Stimulated activated memory B cell treated with anti-CD40 and anti-IgM and Interleukin-4, amounts not matched to agents 10 μg/mL and 1 μg/mL and 100 μg/mL, for 72 hours (primary cell): ENCODE measurements around the gene PTTG1IP.
A peak's percentile ranks its signal among the peaks of the same experiment; 100 is the strongest.

ENCODE experiments used
- ATAC-seq: fragments of 150-1000 bp; cut with Tn5 transposase; 2 replicates; pipeline ENCODE4 v1.10.0; 2021
- H3K27ac Mint-ChIP-seq: one replicate; pipeline ENCODE4 v1.8.0; 2022; ENCODE audit warnings: mild to moderate bottlenecking, mixed read lengths
- H3K27me3 Mint-ChIP-seq: one replicate; pipeline ENCODE4 v1.8.0; 2022; ENCODE audit warnings: mixed read lengths
- H3K36me3 Mint-ChIP-seq: one replicate; pipeline ENCODE4 v1.8.0; 2022; ENCODE audit warnings: mixed read lengths
- H3K4me1 Mint-ChIP-seq: one replicate; pipeline ENCODE4 v1.8.0; 2022; ENCODE audit warnings: mixed read lengths
- H3K4me3 Mint-ChIP-seq: one replicate; pipeline ENCODE4 v1.8.0; 2022; ENCODE audit warnings: mild to moderate bottlenecking, moderate library complexity, mixed read lengths
- H3K9me3 Mint-ChIP-seq: one replicate; pipeline ENCODE4 v1.8.0; 2022; ENCODE audit warnings: mixed read lengths

The PTTG1IP gene

DNA sequence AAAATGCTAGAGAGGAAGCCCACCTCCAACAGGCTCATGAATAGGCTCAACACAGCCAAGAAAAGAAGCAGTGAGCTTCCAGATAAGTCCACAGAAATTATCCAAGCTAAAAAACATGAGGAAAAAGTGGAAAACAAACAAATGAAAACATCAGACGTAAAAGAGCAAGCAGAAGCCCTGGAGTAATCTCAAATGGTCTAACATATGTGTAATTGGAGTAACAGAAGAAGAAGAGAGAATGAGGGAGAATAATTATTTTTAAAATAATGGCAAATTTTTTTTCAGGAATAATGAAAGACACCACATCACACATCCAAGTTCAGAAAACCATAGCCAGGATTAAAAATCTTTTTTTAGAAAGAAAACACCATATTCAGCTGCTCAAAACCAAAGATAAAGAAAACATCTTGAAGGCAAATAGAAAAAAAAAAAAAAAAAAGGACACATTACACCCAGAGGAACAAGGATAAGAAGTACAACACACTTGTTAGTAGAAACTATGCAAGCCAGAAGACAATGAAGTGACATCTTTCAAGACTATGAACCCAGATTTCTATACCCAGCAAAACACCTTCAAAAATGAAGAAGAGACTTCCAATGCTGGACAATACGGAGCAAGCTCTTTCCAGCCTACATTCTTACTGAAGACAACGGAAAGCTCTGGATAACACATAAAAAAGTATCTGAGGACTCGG, 45.0 kb downstream of the PTTG1IP start:
- H3K4me3 Mint-ChIP-seq: no peak overlapping the region
- H3K27ac Mint-ChIP-seq: no peak overlapping the region
- peaks cover 14% of the 10 kb centered on the region for H3K36me3 Mint-ChIP-seq
- H3K9me3 Mint-ChIP-seq: peaks cover 16% of the 10 kb centered on the region
- H3K4me1 Mint-ChIP-seq: peaks cover 23% of the 10 kb centered on the region
- no peaks in the 10 kb centered on the region for H3K27me3 Mint-ChIP-seq
- no peak for ATAC-seq

GRCh38 chr21:44823179-44823660, 50.3 kb downstream of the PTTG1IP start:
- H3K4me3 Mint-ChIP-seq: no peak overlapping the region
- ATAC-seq: no peak

DNA sequence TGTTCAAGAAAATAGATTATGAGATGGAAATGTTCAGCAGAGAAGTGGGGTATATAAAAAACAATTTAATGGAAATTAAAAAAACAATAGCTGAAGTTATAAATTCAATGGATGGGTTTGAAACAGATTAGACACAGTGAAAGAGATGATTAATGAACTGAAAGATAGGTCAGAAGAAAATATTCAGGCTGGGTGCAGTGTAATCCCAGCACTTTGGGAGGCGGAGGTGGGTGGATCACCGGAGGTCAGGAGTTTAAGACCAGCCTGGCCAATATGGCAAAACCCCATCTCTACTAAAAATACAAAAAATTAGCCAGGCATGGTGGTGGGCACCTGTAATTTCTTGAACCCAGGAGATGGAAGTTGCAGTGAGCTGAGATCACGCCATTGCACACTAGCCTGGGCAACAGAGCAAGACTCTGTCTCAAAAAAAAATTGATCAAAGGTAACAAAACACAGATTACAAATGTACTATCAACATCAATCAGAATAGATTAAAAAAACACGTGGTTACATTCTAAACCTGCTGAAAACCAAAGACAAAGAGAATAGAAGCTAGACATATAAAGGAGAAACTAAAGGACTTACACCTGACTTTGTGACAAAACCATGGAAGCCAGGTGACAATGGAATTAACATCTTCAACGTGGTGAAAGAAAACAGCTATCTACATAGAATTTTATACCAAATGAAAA, 50.9 kb downstream of the PTTG1IP start:
- Mint-ChIP-seq H3K4me3 (no peak overlapping the region), H3K9me3 (peaks cover 11% of the 10 kb centered on the region), H3K27me3 (no peaks in the 10 kb centered on the region), H3K27ac (no peak overlapping the region), H3K36me3 (peaks cover 5% of the 10 kb centered on the region), H3K4me1 (no peaks in the 10 kb centered on the region)
- ATAC-seq: no peak

More at GRCh38 chr21:44823179-44823660, 50.3 kb downstream of the PTTG1IP start:
- Mint-ChIP-seq H3K27me3 (no peaks in the 10 kb centered on the region), H3K4me1 (no peaks in the 10 kb centered on the region), H3K36me3 (peaks cover 11% of the 10 kb centered on the region), H3K9me3 (peaks cover 16% of the 10 kb centered on the region), H3K27ac (no peak overlapping the region)

GRCh38 chr21:44820851-44821250, 52.6 kb downstream of the PTTG1IP start:
- peaks cover 13% of the 10 kb centered on the region for H3K4me1 Mint-ChIP-seq
- no peaks in the 10 kb centered on the region for H3K36me3 Mint-ChIP-seq
- H3K27ac Mint-ChIP-seq: no peak overlapping the region
- H3K9me3 Mint-ChIP-seq: peaks cover 6% of the 10 kb centered on the region
- no peaks in the 10 kb centered on the region for H3K27me3 Mint-ChIP-seq
- H3K4me3 Mint-ChIP-seq: no peak overlapping the region
- ATAC-seq: no peak

DNA sequence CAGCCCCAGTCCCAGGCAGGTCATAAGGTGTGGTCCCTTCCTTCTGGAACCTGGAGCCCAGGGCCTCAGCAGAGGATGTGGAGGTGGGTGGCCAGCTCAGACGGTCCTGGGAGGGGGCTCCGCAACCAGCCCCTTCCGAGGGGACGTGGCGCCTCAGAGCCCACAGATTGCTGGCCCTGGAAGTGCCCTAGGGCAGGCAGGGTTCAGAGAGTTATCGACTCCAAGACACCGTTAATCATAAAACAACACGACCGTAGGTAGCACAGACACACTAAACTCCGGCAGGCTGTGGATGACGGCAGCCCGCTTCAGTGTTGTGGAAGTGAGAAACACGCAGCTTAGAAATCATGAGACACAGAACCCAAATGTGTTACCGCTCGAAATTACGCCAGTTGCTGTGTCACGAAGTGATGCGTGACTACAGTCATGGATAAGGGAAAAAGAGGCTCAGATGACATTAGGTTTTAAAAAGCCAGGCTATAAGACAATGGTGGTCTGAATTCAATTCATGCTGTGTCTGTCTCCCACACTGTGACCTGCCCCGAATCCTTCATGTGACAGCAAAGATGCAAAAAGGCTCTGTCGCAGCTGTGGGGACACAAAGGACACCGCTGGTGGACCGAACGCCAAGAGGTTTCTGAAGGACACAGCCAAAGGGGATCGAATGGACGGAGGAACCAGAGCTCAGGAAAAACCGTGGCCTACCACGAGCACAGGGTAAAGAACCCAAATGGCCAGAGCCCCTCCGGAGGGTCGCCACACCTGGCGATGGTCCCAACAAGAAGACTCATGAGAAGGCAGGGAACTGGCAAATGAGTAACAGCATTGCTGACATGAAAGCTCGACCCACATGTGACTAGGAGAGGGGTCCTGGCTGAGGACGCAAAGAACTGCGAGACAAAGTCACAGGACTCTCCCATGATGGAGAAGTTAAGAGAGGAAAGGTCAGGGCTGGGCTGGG, 53.9 kb downstream of the PTTG1IP start:
- H3K4me1 Mint-ChIP-seq: peaks cover 25% of the 10 kb centered on the region
- no peak for ATAC-seq
- peaks cover 6% of the 10 kb centered on the region for H3K9me3 Mint-ChIP-seq
- no peaks in the 10 kb centered on the region for H3K36me3 Mint-ChIP-seq
- H3K27me3 Mint-ChIP-seq: no peaks in the 10 kb centered on the region
- peak overlapping the region; percentile 33 for H3K4me3 Mint-ChIP-seq
- H3K27ac Mint-ChIP-seq: no peak overlapping the region

- Mint-ChIP-seq H3K9me3 (peaks cover 3% of the 10 kb centered on the region), H3K36me3 (no peaks in the 10 kb centered on the region), H3K4me3 (peak overlapping the region; percentile 58), H3K27ac (peak overlapping the region; percentile 70), H3K4me1 (peaks cover 25% of the 10 kb centered on the region), H3K27me3 (no peaks in the 10 kb centered on the region)
- ATAC-seq: no peak
These were observed 54.9 kb downstream of the PTTG1IP start for GRCh38 chr21:44818640-44819011.

GRCh38 chr21:44817914-44818639, 55.4 kb downstream of the PTTG1IP start, which contains the start of gene SUMO3:
Gene SUMO3, minus strand, starts transcription at chr21:44818062. Its CDS starts 94 bp downstream, at chr21:44817968.
- peak within 1 kb of the TSS; percentile 70 for H3K27ac Mint-ChIP-seq
- H3K9me3 Mint-ChIP-seq: no peaks in the 10 kb centered on the region
- H3K4me3 Mint-ChIP-seq: peak within 1 kb of the TSS; percentile 79
- H3K27me3 Mint-ChIP-seq: no peaks in the 10 kb centered on the region
- peak; percentile 79 for ATAC-seq
- H3K4me1 Mint-ChIP-seq: peaks cover 25% of the 10 kb centered on the region
- peaks cover 4% of the 10 kb centered on the region for H3K36me3 Mint-ChIP-seq

- Mint-ChIP-seq H3K27ac (peak overlapping the region; percentile 70), H3K36me3 (peaks cover 10% of the 10 kb centered on the region), H3K4me3 (peak overlapping the region; percentile 79), H3K9me3 (no peaks in the 10 kb centered on the region), H3K4me1 (peaks cover 25% of the 10 kb centered on the region), H3K27me3 (no peaks in the 10 kb centered on the region)
- peak; percentile 89 for ATAC-seq
These were observed 56.0 kb downstream of the PTTG1IP start for GRCh38 chr21:44817506-44817880.

DNA sequence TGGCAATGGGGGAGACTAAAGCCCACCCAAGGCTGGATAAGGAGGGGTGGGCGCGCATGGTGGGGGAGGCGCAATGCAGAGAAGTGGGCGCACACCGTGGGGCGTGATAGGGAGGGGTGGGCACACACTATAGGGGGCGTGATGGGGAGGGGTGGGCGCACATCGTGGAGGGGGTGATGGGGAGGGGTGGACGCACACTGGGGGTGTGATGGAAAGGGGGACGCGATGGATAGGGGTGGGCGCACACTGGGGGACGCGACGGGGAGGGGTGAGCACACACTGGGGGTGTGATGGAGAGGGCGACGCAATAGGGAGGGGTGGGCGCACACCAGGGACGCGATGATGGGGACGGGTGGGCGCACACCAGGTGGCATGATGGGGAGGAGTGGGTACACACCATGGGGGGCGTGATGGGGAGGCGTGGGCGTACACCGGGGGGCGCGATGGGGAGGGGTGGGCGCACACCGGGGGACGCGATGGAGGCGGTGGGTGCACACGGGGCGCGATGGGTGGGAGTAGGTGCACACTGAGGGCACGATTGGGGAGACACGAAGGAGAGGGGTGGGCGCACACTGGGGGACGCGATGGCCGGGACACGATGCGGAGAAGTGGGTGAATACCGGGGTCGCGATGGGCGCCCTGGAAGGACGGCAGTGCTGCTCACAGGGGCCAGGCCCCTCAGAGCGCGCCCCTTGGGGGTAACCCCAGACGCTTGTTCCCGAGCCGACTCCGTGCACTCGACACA, 56.6 kb downstream of the PTTG1IP start:
- no peaks in the 10 kb centered on the region for H3K9me3 Mint-ChIP-seq
- peak overlapping the region; percentile 70 for H3K27ac Mint-ChIP-seq
- peak; percentile 67 for ATAC-seq
- H3K36me3 Mint-ChIP-seq: peaks cover 13% of the 10 kb centered on the region
- H3K4me3 Mint-ChIP-seq: peak overlapping the region; percentile 79
- no peaks in the 10 kb centered on the region for H3K27me3 Mint-ChIP-seq
- peaks cover 25% of the 10 kb centered on the region for H3K4me1 Mint-ChIP-seq

DNA sequence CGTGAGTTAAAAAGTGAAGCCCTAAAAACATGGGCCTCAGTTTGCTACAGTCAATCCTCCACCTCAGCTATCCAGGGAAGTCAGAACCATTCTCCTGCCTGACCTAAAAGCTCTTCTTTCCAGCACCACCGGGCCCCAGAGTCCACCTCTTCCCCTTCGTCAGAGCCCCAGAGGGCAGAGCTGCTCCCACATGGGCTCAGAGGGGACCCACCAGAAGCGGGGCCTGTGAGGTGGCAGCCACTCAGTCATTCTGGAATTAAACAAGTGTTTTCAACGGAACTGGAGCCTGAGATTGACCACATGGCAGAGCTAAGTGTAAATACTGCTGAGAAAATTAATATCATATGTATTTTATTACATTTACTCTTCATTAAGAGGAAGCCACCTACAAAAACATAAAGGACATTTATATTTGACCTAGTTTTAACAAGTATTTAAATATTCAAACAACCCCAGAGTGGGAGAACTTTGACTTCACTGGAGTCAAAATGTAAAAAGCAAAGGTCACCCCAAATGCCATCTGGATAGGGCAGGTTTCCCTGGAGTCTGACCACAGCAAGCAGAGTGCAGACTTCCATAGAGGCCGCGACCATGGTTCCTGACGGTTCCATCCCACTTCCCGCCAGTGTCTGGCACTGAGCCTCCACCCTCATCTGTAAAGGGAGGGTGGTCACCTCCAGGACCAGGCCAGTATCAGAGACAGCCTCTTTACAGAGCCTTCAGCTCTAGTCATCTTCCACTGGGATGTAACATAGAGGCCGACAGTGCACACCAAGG, 57.5 kb downstream of the PTTG1IP start:
- H3K9me3 Mint-ChIP-seq: no peaks in the 10 kb centered on the region
- peaks cover 31% of the 10 kb centered on the region for H3K4me1 Mint-ChIP-seq
- peak overlapping the region; percentile 17 for H3K27ac Mint-ChIP-seq
- peaks cover 20% of the 10 kb centered on the region for H3K36me3 Mint-ChIP-seq
- H3K27me3 Mint-ChIP-seq: no peaks in the 10 kb centered on the region
- peak overlapping the region; percentile 77 for H3K4me3 Mint-ChIP-seq
- ATAC-seq: no peak

GRCh38 chr21:44815225-44815624, 58.3 kb downstream of the PTTG1IP start:
- H3K4me1 Mint-ChIP-seq: peaks cover 36% of the 10 kb centered on the region
- H3K27ac Mint-ChIP-seq: no peak overlapping the region
- no peak overlapping the region for H3K4me3 Mint-ChIP-seq

DNA sequence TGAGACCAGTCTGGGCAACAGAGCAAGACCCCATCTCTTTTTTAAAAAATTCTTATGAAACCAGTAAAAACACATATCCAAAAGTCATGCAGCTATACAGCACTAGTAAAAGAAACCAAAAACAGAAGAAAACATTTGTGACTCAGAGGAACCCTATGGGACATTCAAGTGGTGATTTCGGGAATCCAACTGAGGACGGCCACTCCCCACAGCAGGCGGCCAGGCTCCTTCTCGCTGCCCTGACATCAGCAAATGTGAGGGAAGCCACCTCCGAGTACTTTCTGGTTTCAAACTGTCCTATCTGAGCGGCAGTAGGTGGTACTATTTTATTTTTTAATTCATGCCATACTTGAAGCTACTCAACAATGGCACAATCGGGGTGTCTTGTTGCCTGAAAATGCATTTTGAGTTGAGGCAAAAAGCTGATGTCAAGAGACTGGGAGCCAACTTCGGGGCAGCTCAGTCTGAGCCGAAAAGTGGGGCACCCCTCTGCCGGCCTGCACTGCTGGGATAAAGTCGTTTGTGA, 58.9 kb downstream of the PTTG1IP start:
- H3K27ac Mint-ChIP-seq: no peak overlapping the region
- H3K36me3 Mint-ChIP-seq: peaks cover 31% of the 10 kb centered on the region
- H3K27me3 Mint-ChIP-seq: no peaks in the 10 kb centered on the region
- H3K9me3 Mint-ChIP-seq: no peaks in the 10 kb centered on the region
- H3K4me1 Mint-ChIP-seq: peaks cover 36% of the 10 kb centered on the region
- ATAC-seq: no peak
- no peak overlapping the region for H3K4me3 Mint-ChIP-seq

More at GRCh38 chr21:44815225-44815624, 58.3 kb downstream of the PTTG1IP start:
- Mint-ChIP-seq H3K36me3 (peaks cover 25% of the 10 kb centered on the region), H3K9me3 (no peaks in the 10 kb centered on the region), H3K27me3 (no peaks in the 10 kb centered on the region)
- ATAC-seq: no peak

DNA sequence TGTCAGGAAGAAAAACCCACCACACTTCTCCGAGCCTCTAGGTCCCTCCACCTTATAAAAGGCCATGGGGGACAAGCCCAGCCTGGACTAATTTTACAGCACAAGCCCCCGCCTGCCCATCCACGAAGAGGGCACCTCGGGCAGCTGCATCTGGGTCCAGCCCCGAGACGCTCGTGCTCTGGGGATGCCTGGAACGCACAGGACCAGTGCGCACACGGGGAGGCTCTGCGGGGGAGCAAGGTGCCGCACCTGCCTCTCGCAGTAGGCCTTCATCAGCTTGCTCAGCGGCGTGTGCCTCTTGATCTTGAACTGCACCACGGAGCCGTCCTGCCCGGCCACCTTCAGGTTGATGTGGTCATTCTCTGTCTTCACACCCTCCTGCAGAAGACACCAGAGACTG, 59.8 kb downstream of the PTTG1IP start:
- no peaks in the 10 kb centered on the region for H3K9me3 Mint-ChIP-seq
- no peak for ATAC-seq
- H3K27me3 Mint-ChIP-seq: no peaks in the 10 kb centered on the region
- H3K4me3 Mint-ChIP-seq: no peak overlapping the region
- H3K36me3 Mint-ChIP-seq: peaks cover 39% of the 10 kb centered on the region
- no peak overlapping the region for H3K27ac Mint-ChIP-seq
- peaks cover 36% of the 10 kb centered on the region for H3K4me1 Mint-ChIP-seq
